ENCODE data around the gene ZSCAN26.

The ZSCAN26 gene

DNA sequence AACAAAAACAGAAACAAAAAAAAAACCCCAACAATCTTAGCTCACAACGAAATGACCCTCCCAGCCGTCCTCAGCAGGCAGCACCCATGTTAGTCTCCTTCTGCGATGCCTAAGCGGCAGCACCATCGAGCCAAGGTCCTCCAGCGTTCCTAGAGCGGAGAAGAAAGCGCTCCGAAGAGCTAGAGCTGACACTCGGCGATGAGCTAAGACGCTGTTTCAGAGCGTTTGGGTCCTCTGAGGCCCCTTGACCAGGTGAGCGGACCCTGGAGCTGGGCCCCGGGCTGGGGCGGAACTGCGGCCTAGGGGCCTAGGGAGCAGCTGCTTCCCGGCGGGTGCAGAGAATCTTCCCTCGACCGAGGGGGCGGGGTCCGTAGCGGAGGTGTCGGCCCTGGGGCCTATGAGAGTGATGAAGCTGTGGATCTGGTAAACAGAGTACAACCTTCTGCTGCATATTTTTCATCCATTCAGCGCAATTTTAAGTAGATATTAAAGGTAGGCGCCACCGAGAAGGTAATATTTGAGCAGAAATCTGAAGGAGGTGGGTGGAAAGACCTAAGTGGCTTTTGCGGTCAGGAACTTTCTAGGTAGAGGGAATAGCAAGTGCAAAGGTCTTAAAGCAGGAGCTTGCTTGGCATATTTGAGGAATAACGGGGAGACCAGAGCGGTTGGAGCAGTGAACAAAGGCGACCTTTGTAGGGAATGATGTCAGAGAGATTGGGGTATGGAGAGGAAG, at the start of gene ZSCAN26:
Gene ZSCAN26, plus strand, starts transcription at position 182 of the 733 bp plus-strand sequence. CDS start 4,777 bp downstream, outside the sequence.
- DNase-seq, result peak; percentile 85

DNA sequence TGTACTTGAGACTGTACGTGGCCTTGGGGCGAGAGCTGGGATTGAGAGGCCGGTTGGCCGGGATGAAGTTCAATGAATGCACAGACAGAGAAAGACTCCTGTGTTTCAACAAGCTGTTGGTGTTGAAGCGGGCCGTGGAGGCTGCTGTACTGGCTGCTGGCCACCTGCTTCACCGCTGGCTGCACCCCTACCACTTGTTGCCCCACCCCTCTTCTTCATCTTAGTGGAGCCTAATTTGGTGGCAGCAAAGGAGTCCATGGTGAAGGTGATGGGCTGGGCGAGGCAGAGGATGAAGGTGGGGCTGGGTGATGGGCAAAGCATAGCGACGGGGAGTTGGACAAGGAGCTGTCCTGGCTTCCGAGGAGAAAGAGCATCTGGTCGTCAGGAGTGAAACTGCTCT, 49.1 kb upstream of the ZSCAN26 start:
- DNase-seq, result no peak

DNA sequence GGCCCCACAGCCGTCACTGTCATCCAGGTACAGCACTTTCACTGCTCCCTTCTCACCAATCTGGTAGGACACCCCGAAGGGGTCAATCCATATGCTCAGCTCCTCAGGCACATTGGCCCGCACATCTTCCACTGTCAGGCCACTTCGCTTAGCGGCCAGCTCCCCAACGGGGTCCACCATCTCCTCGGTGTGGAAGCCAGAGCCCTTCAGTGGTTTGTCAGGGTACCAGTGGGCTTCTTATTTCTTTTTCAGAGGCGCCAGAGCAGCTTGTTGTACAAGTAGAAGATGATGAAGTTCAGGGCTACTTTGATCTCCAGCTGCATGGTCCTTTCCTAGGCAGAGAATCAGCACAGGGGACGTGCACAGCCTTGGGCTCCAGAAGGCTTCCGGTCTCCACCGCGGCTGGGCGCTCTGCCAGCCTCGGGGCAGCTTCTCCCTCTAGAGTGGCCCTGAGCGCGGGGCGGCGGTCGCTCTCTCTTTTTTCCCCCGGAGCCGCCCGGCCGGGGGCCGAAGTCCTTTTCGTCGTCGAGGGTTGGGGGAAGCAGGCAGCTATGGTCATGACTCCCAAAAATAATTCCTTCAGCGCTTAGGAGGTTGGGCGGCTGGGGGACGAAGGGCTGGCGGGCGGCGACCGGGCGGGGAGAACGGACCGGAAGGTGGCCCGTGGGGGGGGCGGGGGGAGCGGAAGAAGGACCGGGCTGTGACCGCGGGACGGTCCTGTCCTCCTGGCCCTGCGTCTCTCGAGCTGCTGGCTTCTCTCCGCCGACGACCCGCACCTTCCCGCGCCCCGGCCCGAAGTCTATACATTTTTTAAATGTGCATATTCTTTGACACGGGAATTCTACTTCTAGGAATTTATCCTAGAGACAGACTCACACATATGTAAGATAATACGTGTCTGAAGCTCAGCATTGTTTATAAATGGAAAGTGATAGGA, 48.4 kb upstream of the ZSCAN26 start:
- no peak for DNase-seq

DNA sequence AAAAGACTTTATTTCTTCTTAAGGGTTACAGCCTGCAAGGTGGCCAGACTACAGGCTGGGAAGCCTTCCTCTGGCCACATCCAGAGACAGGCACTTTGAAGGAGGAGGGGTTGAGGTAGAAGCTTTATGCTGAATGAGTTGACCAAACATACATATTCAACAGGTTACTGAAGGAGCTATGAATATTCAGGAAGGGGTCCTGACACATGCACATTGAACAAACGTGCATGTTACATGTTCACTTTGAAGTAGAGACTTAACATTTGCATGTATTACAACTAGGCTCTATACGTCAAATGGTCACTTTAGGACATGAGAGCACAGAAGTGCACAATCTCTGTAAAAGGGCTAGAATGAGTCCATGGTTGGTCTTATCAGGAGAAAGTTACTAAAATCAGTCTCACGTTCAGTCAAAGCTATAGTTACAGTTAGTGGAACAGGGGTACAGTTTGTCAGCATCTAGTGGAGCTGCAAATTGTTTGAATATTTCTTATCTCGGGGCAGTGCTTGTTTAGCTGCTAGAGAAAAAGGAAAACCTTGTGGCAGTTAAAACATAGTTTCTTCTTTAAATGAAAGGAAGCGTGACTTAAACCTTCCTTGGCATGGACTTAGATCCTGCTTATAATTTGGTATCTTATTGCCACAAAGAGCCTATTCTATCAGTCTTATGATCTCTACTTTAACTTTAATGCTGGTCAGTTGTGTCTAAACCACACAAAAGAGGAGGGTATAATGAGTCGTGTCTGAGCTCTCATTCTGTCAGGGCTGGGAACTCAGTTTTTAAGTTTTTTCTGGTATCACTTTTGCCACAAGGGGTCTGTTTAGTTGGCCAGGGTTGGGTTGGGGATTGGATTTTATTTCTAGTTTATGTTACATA, 46.4 kb upstream of the ZSCAN26 start:
- no peak for DNase-seq

DNA sequence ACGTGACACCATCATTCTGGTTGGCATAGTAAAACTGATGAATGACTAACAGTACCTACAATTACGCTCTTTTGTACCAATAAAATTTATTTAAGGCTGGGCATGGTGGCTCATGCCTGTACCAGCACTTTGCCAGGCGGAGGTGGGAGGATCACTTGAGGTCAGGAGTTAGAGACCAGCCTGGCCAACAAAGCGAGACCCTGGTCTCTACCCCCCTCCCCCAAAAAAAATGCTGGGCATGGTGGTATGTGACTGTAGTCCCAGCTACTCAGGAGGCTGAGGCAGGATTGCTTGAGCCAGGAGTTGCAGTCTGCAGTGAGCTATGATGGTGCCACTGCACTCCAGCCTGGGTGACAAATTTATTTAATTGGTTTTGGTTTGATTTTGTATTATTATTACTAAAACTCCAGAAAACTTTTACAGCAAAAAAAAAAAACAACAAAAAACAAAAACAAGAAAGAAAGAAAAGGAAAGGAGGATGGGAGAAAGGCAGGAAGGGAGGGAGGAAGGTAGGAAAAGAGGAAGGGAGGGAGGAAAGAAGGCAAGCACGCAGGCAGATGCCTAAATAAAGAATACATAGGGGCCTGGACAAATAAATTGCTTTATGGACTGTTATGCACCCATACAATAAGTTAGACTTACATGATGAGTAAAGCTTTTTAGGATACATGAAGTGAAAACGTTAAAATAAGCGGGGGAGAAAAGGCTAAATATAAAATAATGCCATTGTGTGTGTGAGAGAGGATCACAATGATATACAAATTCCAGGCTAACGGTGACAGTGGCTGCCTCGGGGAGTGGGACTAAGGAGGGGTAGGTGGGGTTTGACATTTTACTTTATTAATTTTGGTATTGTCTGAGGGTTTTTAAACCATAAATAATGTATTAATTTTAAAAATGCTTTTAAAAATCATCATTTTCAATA, 42.5 kb upstream of the ZSCAN26 start:
- no peak for DNase-seq

DNA sequence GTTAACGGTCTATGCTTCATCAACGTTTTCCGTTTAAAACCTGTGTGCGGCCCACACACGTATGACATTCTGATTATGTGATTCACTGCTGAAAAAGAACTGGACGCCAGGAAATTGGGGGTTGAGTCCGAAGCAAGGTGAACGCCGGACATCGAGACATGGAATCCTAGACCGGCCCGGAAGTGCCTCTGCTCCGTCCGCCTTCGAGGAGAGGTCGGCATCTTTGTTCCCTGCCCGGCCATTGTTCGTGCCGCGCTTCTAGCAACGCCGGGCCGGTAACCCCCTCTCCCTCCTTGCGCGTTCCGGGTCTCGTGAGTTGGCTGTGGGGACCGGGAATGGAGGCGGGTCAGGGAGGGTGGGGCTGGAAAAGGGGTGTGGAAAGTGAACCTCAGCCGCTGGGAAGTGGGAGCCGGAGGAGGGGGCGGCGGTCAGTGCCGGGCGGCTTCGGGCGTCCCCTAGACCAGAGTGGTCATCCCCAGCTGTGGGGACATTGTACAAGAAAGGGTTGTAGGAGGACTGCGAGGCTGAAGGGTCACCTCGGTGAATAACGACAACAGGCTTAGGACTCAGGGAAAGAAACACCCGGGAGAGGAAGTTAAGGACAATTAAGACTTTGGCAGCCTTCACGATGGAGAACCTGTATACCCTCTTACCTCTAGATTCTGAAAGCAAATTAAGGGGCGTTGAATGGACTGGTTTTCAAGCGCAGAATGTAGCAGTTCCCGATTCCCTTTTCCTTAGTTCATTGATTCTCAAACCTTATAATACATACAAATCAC, 41.7 kb upstream of the ZSCAN26 start, which contains the start of gene ZSCAN9:
Gene ZSCAN9, plus strand, starts transcription at position 220 of the 779 bp plus-strand sequence. CDS start 1,810 bp downstream, outside the sequence.
- DNase-seq, result peak; percentile 92

DNA sequence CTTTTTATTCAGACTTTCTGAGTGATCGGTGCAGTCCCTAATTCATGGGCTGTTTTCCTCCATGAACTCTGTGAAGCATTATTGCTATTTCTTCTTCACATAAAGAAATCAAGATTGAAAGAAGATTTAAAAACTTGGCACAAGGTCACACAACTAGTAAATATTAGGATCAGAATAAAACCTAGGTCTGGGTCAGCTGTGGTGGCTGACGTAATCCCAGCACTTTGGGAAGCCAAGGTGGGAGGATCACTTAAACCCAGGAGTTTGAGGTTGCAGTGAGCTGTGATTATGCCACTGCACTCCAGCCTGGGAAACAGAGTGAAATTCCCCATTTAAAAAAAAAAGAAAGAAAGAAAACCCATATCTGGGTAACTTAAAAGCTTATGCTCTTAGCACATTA, 40.5 kb upstream of the ZSCAN26 start:
- DNase-seq, result no peak

DNA sequence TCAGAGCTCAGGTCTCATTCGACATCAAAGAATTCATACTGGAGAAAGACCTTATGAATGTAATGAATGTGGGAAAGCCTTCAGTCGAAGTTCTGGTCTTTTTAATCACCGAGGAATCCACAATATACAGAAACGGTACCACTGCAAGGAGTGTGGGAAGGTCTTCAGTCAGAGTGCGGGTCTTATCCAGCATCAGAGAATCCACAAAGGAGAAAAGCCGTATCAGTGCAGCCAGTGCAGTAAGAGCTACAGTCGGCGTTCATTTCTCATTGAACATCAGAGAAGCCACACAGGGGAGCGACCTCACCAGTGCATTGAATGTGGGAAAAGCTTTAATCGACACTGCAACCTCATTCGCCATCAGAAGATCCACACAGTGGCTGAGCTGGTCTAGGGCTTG, 34.2 kb upstream of the ZSCAN26 start:
- no peak for DNase-seq

DNA sequence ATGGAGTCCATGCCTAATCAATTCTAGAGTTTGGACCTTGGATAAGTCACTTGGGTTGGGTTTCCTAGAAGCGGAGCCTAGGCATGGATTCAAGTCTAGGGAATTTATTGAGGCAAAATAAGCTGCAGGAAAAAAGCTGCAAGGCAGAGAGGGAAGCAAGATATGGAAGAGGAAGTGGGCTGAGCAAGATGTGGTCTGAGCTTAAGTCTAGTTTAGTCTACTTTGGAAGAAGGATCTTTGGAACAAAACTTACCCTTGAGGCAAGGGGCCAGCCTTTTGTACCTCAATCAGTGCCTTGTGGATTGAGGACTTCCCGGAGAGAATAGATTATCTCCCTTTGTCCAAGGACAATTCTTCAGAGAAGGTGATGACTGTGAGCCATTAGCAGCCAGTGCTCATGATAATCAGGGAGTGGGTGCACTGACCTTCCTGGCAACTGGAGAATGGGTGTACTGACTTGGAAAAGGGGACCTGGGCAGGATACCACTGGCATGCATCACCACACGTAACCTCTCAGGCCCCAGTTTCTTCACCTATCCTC, 31.0 kb upstream of the ZSCAN26 start:
- no peak for DNase-seq

DNA sequence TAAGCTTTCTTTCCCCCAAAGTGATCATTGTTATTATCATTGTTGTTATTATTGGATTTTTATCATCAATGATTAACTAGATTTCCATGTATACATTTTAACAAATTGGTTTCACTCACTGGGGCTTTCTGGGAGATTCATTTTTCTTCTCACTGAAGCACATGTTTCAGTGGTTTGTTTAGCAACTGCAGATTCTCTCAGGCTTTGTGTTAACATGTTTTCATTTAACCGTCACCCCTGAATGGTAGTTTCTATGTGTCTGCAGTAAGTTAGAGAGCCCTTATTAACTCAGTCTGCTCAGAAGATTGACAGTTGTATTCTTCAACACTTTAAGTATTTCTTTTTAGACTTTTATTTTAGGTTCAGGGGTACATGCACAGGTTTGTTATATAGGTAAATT, 27.3 kb upstream of the ZSCAN26 start:
- DNase-seq, result no peak

DNA sequence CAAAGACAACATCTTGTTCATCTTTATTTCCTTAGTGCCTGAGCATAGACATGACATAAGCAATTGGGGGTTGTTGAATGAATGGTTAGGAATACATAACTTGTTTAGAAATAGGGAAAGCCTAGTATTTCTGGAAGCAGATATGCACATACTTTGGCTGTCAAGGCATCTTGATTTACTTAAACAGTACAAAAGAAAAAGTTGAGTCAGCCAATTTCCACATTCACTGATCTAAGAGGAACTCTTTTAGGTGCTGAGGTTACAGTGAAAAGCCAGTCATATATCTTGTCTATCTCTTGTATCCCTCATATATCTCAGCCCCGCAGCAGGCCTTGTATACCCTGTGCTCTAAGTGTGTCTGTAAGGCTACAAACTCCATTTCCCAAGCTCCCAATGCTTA, 26.5 kb upstream of the ZSCAN26 start:
- no peak for DNase-seq

DNA sequence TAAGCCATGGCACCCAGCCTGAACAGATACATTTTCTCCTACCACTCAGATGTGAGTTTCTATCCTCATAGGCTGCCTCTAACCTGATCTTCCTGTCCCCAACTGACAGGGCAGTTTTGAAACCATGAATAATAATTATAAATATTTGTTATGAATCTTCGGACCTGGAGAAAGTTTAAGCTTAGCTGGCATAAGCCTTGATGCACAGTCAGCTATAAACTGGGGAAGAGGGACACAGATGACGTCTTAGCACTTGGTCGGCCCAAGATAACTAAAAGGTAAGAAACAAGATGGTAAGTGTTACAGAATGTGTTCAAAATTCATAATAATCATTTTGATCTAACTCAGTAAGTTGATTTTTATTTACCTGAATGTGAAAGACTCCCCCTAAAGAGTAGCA, 23.0 kb upstream of the ZSCAN26 start:
- no peak for DNase-seq

DNA sequence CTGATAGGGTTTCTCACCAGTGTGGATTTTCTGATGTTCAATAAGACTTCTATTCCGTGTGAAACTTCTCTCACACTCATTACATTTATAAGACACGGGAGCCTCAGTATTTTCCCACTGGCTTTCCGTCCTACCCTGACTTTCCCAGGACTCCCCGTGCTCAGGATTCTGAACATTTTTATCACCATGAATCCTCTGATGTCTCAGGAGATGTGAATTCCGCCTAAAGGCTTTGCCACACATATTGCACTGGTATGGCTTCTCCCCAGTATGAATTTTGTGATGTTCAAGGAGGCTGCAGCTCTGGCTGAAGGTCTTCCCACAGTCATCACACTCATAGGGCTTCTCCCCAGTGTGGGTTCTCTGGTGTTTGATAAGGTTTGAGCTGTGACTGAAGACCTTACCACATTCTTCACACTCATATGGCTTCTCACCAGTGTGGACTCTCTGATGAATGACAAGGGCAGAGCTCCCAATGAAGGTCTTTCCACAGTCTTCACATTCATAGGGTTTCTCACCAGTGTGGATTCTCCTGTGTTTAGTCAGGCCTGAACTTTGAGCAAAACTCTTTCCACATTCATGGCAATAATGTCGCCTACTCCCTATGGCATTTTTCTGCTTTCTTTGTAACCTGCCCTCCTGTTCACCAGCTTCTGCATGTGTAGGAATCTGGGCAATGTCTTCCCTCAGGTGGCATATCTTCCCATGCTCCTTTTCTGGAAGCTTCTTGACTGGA, 21.6 kb upstream of the ZSCAN26 start:
- no peak for DNase-seq

DNA sequence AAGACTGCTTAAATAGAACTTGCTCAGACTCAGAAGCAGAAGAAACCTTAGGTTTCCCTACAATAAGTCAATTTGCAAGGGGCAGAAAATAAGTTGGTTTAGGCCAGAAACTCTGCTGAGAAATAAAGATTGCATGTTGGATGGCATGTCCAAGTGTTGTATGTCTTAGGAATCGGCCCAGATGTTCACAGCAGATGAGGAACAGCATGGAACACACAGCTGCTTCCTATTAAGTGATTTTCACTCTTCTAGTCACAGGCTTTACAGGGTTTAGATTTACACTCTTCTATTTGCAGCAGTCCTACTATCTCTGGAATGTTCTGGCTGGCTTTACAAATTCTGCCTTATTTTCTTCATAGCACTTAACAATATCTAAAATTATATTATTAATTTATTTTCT, 18.0 kb upstream of the ZSCAN26 start:
- DNase-seq, result no peak

DNA sequence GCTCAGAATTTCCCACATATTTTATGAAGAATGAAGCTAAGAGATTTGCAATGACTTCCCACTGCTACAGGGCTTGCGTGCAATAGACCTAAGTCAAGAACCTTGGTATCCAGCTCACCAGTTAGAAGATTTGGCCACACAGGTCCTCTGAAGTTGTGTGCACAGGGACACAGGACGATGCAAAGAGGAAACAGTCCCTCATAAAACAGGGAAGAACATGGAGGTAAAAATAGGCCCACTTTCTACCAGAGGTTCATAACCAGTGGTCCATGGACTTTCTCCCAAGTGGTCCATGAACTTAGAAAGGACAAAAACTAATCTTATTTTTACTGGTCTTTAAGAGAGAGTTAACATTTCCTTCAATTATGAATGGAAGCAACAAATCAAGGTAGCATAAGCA, 16.2 kb upstream of the ZSCAN26 start:
- DNase-seq, result no peak

DNA sequence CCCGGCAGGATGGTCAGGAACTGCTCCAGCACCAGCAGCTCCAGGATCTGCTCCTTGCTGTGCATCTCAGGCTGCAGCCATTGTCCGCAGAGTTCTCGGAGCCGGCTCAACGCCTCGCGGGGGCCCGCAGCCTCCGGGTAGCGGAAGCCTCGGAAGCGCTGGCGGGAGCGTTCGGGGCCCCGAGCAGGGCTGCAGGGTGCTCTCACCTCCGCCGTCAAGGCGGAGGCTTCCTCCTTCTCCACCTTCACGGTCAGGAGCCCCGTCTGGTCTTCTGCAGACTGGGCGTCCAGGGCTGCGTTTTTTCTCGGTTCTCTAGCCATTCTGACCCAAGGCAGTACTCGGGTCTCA, 15.3 kb upstream of the ZSCAN26 start:
- no peak for DNase-seq

DNA sequence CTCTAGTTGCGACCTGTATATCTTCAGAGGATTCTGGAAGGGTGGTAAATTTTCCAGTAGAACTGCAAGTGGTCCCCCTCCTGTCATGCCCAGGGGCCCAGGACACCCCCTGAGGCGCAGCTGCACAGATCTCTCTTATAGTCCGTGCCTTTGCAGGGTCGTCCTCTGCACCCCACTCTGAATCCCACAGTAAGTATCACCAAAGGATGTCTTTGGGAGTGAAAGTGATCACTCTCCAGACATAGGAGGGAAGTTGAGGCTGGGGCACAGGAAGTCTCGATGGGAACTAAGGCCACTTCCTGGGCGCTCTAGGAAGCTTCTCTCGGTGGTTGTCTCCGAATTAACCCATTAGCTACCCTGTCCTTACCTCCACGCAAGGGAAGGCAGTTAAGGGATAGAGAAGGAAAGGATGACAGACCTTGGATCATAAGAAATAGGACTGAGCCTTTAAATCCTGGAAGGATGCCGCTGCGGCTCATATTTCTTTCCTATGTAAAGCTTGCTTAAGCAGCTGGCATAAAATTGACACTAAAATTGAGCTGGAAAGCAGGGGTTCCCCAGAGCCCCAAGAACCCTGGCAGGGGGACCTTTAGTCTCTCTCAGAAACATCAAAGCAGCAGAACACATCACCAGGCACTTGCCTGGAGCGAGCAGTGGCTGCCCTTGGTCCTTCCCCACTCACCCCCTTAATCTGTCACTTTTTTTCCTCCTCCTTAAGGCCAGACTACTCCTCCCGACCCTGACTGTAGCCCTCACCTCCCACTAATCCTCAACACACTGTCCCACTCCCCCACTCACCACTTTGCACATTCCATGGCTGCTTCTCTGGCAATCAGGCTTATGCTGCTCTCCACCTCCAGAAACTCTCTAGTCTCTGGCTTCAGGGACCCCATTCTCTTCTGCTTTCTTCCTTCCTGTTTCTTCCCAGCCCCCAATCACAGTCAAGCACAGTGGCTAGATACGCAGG, 14.7 kb upstream of the ZSCAN26 start, which contains the start of gene ZKSCAN4:
Gene ZKSCAN4, minus strand, starts transcription at position 261 of the 967 bp plus-strand sequence. CDS start 289 bp downstream, outside the sequence.
- peak; percentile 76 for DNase-seq

DNA sequence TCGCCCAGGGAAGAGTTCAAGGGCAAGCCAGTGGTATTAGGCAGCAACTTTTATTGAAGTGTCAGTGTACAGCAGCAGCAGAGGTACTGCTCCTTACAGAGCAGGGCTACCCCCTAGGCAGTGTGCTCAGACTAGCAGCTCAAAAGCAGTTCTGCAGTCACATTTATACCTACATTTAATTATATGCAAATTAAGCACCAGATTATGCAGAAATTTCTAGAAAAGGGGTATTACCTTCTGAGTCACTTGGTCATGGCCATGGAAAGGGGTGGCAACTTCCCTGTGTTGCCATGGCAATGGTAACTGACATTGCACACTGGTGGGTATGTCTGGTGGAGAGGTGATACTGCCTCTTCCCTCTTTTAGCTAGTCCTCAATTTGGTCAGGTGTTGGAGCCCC, 12.8 kb upstream of the ZSCAN26 start:
- DNase-seq, result no peak

DNA sequence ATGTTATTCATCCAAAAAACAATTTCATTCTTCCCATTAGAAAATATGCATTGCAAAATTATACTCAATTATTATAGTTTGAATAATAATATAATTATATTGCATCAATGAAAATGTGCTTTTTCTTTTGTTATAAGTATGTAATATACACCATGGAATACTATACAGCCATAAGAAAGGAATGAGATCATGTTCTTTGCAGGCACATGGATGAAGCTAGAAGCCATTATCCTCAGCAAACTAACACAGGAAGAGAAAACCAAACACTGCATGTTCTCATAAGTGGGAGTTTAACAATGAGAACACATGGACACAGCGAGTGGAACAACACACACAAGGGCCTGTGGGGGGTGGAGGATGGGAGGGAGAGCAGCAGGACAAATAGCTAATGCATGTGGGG, 9.9 kb upstream of the ZSCAN26 start:
- DNase-seq, result no peak

Measured in NCI-H226 (cell line).